H7 (cell line): ENCODE measurements around the gene ANKS1A. TPM values are rescaled to one million over a fixed set of nuclear protein-coding genes. Genes with fewer than 3 reads are reported as not detected.

Experiments used
- DNase-seq: peaks from one replicate; pipeline ENCODE4 v3.0.0; 2012
- H3K27me3 ChIP-seq: 2 replicates; pipeline ENCODE4 v1.6.0; 2011; ENCODE audit warnings: mild to moderate bottlenecking, low read length; ENCODE audit not compliant: control insufficient read depth, insufficient read depth
- H3K36me3 ChIP-seq: replicated peaks from 2 replicates; pipeline ENCODE4 v1.5.1; 2011; ENCODE audit warnings: low read length; ENCODE audit not compliant: control insufficient read depth, insufficient read depth
- H3K4me3 ChIP-seq: 2 replicates; pipeline ENCODE4 v1.5.1; 2011; ENCODE audit warnings: low read depth, mild to moderate bottlenecking, control low read depth, low read length, moderate library complexity; ENCODE audit not compliant: insufficient read depth
- total RNA-seq: library from RNA; depleted of rRNA; stranded (reverse); fragments of >200 nt; shearing (Covaris generic); gene quantifications from 2 replicates; pipeline ENCODE4 v1.2.3, GENCODE V29; 2014

Gene ANKS1A
- total RNA-seq, 1 experiment from 2014 or later, result 22.4 TPM

DNA sequence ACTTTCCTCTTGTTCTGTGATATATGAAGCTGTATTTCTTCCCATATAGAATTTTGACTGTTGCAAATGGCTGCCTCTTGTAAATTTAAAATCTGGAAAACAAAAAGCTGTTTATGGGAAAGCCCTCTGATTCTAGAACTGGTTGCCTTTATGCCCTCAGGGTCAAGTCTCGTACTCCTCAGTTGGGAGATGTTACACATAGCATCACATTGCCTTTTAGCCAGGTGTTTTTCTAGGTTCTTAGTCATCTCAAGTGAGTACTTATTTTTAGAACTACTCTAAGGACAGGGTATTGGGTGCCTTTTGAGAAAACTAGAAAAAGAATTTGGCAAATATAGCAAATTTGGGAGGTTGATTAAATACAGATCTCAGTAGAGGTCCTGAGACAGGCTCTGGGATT lies 58.5 kb downstream of the ANKS1A start:
- Histone ChIP-seq H3K4me3 (no peak overlapping the region), H3K36me3 (no peaks in the 10 kb centered on the region), H3K27me3 (no peaks in the 10 kb centered on the region)
- no peak for DNase-seq

DNA sequence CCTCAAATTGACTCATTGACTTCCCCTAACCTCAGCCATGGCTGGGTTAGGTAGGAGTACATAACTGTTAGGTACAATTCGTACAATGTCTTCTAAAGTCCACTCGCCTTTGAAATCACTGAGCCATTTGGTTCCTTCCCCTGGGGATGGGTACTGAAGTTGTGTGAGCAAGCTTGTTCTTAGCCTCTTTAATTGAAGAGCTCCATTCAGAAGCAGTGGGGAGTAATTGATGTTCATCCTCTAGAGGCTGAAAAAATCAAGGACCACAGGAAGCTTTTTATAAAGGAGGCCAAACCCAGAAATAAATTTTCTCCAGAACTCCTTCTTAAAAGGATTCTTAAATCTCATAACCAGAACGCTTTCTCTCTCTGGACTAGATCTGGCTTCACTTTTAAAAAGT lies 60.6 kb downstream of the ANKS1A start:
- Histone ChIP-seq H3K27me3 (no peaks in the 10 kb centered on the region), H3K4me3 (no peak overlapping the region), H3K36me3 (no peaks in the 10 kb centered on the region)
- no peak for DNase-seq

DNA sequence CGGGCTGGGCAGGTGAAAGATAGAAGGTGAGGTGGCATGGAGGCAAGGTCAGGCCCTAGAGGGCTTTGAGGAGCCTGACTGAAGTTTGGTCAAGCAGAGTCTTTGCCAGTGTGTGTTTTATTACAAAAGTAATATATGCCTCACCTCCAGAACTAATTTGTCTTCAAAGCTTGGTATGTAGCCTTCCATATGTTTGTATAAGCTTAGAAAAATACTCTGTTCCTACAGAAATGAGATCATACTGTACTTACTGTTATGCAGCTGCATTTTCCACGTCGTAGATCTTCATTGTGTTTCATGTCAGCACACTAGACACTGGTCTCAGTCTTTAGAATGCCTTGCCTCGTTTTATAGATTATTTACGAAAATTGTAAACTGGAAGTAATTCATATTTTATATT lies 61.8 kb downstream of the ANKS1A start:
- Histone ChIP-seq H3K27me3 (no peaks in the 10 kb centered on the region), H3K4me3 (no peak overlapping the region), H3K36me3 (no peaks in the 10 kb centered on the region)
- DNase-seq, result no peak

DNA sequence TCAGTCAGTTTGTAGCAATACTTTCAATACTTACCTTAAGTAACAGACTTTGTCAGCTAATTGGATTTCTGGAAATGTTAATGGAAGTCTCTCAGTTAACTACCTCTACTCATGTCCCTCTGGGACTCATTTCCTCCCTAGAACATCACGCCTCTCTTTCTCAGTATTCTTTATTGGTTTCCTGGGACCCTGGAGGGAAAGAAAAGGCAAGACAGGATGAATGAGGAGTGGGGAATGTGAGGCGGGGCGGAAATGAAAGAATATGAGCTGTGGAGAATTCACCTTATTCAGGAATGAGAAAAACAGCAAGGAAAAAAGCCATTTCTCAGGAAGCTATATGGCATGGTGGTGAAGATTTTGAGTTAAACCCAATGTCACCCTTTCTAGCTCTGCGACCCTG lies 62.7 kb downstream of the ANKS1A start:
- no peak for DNase-seq
- no peaks in the 10 kb centered on the region for H3K27me3 ChIP-seq
- H3K36me3 ChIP-seq, result no peaks in the 10 kb centered on the region
- no peak overlapping the region for H3K4me3 ChIP-seq

DNA sequence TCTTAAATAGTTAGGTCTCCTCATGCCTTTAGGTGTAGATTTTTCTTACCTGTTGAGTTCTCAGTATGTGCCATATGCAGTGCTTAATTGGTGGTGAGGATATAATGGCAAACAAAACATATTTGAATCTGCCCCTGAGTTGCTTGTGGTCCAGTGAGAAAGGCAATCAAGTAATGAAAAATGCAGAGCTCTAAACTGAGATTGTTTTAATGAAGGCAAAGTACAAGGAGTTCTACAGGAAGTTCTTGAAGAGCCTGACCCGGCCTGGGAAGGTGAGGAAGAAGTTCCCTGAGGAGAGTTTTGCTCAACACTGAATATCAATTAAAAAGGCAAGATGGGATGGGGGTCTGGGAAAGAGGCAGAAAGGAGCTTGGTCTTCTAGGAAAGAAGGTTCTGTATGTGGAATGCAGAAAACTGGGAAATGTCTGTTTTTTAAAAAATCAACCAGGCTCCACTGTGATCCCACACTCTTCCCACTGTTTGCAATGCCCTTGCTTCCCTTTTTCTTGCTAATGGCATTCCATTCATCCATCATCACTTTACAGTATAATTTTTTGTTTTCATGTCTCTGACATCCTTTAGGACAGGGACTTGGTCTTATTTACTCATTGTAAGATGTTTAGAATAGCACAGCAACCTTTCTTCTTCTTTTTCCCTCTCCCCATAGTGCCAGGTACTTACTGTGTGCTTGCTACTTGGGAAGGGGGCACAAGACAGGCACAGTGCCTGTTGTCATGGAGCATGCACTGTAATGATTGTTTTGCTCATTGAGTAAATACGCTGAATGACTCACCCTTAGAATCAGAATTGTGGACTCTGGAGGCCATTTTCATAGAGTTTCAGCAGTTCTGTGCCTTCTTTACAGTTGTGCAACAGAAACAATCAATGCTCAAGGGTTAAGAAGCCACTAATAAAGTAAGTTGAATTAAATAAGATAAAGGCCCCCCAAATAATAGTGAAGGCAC lies 64.3 kb downstream of the ANKS1A start:
- no peak for DNase-seq
- no peaks in the 10 kb centered on the region for H3K36me3 ChIP-seq
- H3K27me3 ChIP-seq, result no peaks in the 10 kb centered on the region
- no peak overlapping the region for H3K4me3 ChIP-seq

DNA sequence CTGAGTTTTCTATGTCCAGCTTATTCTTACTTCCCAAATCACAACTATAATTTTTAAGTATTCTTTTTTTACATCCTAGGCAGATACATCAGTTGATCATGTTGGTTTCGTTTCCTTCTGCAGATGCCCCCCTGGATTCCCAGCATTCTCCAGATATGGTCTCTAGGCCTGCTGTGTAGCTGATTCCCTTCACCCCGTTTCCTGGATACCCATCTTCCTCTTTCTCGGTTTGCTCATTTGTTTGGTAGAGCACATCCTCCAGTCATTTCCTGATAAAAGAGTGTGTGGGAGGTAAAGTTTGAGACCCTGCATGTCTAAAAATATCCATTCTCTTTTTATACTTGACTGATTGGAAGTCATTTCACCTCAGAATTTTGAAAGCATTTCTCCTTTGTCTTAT lies 66.4 kb downstream of the ANKS1A start:
- Histone ChIP-seq H3K27me3 (no peaks in the 10 kb centered on the region), H3K4me3 (no peak overlapping the region), H3K36me3 (no peaks in the 10 kb centered on the region; the same call in 1 of the 2 replicates)
- no peak for DNase-seq

DNA sequence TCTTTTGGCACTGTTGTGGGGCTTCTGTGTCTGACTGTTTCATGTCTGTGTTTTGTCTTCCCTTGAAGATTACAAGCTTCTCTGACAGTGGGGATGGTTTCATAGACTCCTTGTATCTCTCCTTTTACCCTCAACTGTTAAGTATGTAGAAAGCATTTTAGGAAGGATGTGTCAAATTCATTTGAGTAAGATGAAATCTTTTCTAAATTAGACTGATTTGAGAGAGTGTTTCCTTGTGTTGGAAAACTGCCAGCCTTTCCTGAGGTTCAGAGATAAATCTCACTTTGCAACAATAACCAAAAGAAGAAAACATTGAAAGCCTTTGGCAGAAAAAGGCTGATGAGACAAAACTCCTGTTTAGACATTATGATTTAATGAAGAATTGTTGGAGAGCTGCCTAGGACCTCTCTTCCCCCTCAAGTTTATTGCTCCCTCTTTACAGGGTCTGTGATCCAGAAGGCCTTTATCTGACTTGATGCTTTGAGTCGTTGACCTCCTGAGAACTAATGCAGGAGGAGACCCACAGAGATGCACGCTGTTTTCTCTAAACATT lies 68.3 kb downstream of the ANKS1A start:
- Histone ChIP-seq H3K27me3 (no peaks in the 10 kb centered on the region), H3K36me3 (no peaks in the 10 kb centered on the region; the same call in 1 of the 2 replicates), H3K4me3 (no peak overlapping the region)
- no peak for DNase-seq

DNA sequence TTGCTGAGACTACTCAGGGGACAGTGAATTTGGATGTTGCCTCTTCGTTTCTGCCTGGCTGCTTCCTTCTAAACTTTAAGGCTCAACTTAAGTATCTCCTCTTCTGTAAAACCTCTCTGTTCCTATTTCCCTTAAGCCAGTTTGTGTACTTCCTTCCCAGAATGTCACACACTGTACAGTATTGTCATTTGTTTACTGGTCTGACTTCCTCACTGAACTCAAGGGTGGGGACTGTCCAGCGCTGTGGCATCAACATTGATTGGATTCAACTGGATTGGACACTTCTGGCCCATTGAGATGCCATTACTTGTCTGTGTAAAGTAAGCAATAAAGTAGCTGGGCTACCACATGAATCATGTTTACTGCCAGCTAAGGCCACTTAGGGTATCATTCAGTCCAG lies 69.7 kb downstream of the ANKS1A start:
- DNase-seq, result no peak
- no peaks in the 10 kb centered on the region for H3K27me3 ChIP-seq

DNA sequence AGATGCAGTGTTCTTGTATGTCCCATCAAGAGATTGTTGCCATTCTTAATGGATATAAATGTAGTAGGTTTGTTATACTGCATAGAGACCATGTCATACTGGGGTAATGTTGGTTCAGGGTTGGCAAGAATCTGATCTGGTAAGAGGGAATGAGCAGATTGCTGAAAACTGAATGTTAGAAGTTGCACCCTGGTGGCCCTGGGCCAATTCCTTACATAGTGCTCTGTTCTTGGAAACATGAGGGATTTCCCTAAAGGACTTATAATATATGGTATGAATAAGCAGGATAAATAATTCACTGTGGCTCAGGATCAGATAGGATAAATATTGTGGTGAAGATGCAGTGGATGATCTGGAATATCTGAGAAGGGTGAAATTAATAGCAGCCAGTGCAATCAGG lies 70.2 kb downstream of the ANKS1A start:
- no peaks in the 10 kb centered on the region; the same call in 1 of the 2 replicates for H3K36me3 ChIP-seq
- DNase-seq, result no peak
- no peaks in the 10 kb centered on the region for H3K27me3 ChIP-seq
- no peak overlapping the region for H3K4me3 ChIP-seq

More for the DNA sequence above, 69.7 kb downstream of the ANKS1A start:
- no peaks in the 10 kb centered on the region; the same call in 1 of the 2 replicates for H3K36me3 ChIP-seq
- H3K4me3 ChIP-seq, result no peak overlapping the region

DNA sequence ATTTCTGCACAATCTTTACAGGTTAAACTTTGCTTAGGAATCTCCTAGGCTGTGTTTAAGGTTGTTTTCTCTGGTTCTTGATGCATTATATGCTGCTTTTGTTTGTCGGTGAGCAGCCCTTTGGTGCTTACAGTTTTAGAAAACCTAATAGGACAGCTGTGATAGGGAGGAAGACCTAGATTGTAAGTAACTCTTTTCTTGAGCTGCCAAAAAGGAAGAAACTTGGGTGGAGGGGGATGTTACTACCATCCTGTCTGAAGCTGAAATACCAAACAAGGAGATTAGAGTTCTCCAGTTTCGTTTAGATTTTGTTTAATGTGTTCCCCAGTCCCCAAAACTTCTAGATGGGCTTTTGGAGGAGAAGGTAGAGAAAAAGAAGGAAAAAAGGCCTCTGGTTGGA lies 72.0 kb downstream of the ANKS1A start:
- no peak overlapping the region for H3K4me3 ChIP-seq
- no peak for DNase-seq
- H3K36me3 ChIP-seq, result no peaks in the 10 kb centered on the region; the same call in 1 of the 2 replicates
- no peaks in the 10 kb centered on the region for H3K27me3 ChIP-seq

DNA sequence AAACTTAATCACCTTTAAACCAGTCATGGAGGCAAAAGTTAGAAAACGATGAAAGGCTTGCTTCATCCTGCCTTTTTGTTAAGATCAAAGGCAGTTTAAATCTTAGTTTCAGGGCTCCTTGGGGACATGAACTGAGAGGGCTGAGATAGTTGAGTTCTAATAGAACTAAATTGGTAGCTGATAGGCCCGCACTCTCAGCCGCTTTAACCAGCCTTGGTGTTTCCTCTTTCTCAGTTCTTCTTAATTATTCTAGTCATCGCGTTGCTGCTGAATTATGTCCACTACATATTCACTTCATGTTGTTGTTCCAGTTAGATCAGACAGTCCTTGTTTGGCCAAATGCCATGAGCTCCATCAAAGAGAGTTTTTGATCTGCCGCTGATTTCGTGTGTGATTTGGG lies 72.5 kb downstream of the ANKS1A start:
- H3K36me3 ChIP-seq, result no peaks in the 10 kb centered on the region; the same call in 1 of the 2 replicates
- DNase-seq, result no peak
- H3K27me3 ChIP-seq, result no peaks in the 10 kb centered on the region
- no peak overlapping the region for H3K4me3 ChIP-seq

DNA sequence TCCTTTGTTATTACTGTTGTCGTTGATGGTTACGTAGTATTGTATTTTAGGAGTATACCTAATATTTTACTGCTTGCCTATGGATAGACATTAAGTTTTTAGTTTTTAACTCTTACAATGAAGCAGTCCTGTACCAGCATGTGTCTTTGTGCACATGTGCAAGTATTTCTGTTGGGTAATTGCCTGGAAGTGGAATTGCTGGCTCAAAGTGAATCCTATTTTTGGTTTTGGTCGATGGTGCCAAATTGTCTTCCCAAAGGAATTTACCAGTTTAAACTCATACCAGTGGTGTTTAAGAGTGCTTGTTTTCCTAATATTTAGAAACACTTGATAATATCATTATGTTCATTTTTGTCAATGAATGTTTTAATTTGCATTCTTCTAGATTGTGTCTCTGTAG lies 75.5 kb downstream of the ANKS1A start:
- Histone ChIP-seq H3K4me3 (no peak overlapping the region), H3K36me3 (no peaks in the 10 kb centered on the region; the same call in 1 of the 2 replicates), H3K27me3 (no peaks in the 10 kb centered on the region)
- DNase-seq, result no peak

DNA sequence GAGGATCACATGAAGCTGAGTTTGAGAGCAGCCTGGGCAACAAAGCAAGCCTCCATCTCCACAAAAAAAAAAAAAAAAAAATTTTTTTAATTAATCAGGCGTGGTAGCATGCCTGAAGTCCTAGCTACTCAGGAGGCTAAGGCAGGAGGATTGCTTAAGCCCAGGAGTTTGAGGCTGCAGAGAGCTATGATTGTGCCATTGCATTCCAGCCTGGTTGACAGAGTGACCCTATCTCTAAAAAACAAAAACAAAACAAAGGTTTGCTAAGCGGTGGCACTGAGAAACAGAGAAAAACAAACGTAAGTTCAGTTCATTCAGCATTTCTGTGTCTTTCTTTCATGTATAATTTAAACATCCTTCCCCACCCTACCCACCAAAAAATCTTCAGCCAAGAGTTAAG lies 78.4 kb downstream of the ANKS1A start:
- H3K4me3 ChIP-seq, result no peak overlapping the region
- H3K27me3 ChIP-seq, result no peaks in the 10 kb centered on the region
- peaks cover 3% of the 10 kb centered on the region for H3K36me3 ChIP-seq
- no peak for DNase-seq

DNA sequence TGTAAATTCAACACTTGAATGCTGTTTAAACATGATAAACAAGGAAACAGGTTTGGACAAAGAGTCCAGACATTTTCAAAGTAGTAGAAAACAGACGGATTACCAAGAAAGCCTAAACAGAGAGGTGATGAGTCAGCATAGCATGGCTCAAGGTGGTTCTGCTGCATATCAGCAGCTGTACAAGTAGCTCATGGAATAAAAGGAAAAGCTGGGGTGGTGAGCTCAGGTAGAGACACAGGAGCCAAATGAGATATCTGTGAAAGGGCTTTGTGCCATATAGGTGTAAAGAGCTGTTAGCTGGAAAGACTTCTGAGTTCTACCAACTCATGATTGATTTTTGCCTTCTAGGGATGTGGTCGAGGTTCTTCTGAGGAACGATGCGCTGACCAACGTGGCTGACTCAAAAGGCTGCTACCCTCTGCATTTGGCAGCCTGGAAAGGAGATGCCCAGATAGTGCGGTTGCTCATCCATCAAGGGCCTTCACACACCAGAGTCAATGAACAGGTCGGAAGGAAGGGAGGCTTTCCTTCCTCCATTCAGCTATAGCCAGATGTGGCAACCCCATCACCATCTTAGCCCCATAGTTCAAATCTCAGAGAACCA lies 80.7 kb downstream of the ANKS1A start:
- Histone ChIP-seq H3K27me3 (no peaks in the 10 kb centered on the region), H3K4me3 (no peak overlapping the region)
- DNase-seq, result no peak

DNA sequence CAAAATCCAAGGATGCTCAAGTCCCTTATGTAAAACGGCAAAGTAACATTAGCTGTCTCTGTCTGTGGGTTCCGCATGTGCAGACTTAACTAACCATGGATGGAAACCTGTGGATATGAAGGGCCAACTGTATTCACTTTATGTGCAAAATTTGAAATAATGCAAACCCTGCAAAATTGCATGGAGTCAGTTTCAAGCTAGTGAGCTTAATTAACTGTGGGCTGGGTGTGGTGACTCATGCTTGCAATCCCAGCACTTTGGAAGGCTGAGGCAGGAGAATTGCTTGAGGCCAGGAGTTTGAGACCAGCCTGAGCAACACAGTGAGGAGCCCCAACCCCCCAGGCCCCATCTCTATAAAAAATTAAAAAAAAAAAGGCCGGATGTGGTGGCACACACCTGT lies 81.4 kb downstream of the ANKS1A start:
- H3K36me3 ChIP-seq, result peaks cover 3% of the 10 kb centered on the region
- no peak overlapping the region for H3K4me3 ChIP-seq
- no peak for DNase-seq
- H3K27me3 ChIP-seq, result no peaks in the 10 kb centered on the region

More for the DNA sequence above, 80.7 kb downstream of the ANKS1A start:
- peaks cover 3% of the 10 kb centered on the region for H3K36me3 ChIP-seq
